ENCODE results near the gene APOM.

APOM gene

DNA sequence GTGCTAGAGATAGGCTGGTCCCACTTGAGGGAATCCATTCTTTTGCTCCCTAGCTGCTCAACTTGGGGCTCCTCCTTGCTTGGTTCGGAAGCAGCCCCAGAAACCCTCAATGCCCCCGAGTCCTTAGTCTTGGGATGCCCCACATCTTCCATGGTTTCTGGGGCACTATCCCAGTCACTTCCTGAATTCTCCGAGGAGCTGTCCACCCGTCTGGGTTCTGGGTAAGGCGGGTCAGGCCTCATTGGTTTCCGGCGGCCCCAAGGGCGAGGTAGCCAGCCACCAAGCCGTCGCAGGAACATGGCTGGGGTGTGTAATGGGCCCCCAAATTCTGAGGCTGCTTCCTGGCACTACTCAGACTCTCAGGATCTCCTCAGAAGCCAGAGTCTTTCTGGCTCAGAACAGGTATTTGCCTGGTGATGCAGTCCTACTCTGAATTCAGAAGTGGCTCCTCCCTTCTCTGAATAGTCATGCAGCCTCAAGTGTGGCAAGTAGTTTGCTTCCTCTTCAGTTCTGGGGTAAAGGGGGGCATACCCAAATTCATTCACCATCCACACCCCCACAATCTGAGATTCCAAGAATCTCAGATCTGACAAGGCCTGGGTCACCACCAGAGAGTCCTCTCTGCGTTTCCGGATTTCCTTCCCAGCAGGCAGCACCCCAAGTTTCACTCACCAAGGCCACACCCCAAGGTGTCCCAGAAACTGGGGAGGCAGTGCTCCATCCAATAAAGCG is 4.1 kb downstream of the APOM start:
- peak; percentile 25 for DNase-seq (ENCODE audit: low read depth)
- H3K4me3 ChIP-seq (ENCODE audit: low read length) = peak overlapping the region; percentile 92

GRCh38 chr6:31660381-31661261 is 4.9 kb downstream of the APOM start, which contains the start of gene C6orf47:
Gene C6orf47, minus strand, starts transcription at chr6:31660778. Its CDS starts 831 bp downstream, at chr6:31659947.
- peak; percentile 75 for DNase-seq (ENCODE audit: low read depth)
- TF ChIP-seq, protein P1, sequence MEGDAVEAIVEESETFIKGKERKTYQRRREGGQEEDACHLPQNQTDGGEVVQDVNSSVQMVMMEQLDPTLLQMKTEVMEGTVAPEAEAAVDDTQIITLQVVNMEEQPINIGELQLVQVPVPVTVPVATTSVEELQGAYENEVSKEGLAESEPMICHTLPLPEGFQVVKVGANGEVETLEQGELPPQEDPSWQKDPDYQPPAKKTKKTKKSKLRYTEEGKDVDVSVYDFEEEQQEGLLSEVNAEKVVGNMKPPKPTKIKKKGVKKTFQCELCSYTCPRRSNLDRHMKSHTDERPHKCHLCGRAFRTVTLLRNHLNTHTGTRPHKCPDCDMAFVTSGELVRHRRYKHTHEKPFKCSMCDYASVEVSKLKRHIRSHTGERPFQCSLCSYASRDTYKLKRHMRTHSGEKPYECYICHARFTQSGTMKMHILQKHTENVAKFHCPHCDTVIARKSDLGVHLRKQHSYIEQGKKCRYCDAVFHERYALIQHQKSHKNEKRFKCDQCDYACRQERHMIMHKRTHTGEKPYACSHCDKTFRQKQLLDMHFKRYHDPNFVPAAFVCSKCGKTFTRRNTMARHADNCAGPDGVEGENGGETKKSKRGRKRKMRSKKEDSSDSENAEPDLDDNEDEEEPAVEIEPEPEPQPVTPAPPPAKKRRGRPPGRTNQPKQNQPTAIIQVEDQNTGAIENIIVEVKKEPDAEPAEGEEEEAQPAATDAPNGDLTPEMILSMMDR (conservative IDR thresholded peaks at IDR 0.05; ENCODE audit: low read length) = no peak
- H3K4me3 ChIP-seq (ENCODE audit: low read length) = peak within 1 kb of the TSS; percentile 92

More for the DNA sequence above, 4.1 kb downstream of the APOM start:
- TF ChIP-seq, protein P1 (conservative IDR thresholded peaks at IDR 0.05; ENCODE audit: low read length) = no peak

- TF ChIP-seq, protein P1 (conservative IDR thresholded peaks at IDR 0.05; ENCODE audit: low read length) = no peak
- DNase-seq (ENCODE audit: low read depth) = no peak
- H3K4me3 ChIP-seq (ENCODE audit: low read length) = peak overlapping the region; percentile 92; the same call in 1 of the 2 replicates
Measured at GRCh38 chr6:31661262-31662123, 5.8 kb downstream of the APOM start.

DNA sequence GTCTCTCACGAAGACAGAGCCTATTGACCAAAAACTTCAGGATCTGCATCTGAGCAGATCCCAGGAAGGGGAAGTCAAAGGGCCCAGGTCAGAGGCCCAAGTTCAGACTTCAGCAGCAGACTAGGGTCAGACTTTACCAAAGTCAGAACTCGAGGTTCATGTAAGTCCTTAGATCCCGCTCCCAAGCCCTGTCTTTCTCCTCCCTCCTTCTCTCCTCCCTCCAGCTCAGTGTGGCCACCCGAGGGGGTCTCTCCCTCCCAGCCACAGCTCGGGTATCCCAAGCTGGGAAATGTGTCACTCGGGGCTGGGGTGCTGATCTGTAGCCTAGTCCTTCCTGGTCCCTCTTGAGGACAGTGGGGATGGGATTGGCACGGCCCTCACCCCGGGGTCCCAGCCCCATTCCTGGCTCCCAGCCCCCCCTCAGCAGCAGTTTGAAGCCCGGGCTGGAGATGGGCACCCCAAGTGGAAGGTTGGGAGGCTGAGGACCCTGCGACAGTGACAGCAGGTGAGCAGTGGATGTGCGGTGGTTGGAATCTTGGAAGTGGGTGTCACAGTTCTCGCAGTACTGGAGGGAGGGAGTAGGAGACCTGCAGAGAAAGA is 6.5 kb downstream of the APOM start:
- DNase-seq (ENCODE audit: low read depth) = no peak
- H3K4me3 ChIP-seq (ENCODE audit: low read length) = no peak overlapping the region
- TF ChIP-seq, protein P1 (conservative IDR thresholded peaks at IDR 0.05; ENCODE audit: low read length) = no peak

GRCh38 chr6:31663126-31663960 is 7.6 kb downstream of the APOM start:
- no peak for DNase-seq (ENCODE audit: low read depth)
- peak overlapping the region; percentile 98 for H3K4me3 ChIP-seq (ENCODE audit: low read length)
- TF ChIP-seq, protein P1 (conservative IDR thresholded peaks at IDR 0.05; ENCODE audit: low read length) = no peak
